ENCODE results near the gene TIMELESS. TPM values are rescaled to one million over a fixed set of nuclear protein-coding genes. Genes with fewer than 3 reads are reported as not detected.
A peak's percentile ranks its signal among the peaks of the same experiment; 100 is the strongest.

Gene TIMELESS
- total RNA-seq, 4 donors from 2014 or later: 6.9 to 16.4 (median 11.4) TPM

- peak overlapping the region; percentile 60 to 94 (median 84) for H3K4me3 ChIP-seq
- TF ChIP-seq, protein P1, sequence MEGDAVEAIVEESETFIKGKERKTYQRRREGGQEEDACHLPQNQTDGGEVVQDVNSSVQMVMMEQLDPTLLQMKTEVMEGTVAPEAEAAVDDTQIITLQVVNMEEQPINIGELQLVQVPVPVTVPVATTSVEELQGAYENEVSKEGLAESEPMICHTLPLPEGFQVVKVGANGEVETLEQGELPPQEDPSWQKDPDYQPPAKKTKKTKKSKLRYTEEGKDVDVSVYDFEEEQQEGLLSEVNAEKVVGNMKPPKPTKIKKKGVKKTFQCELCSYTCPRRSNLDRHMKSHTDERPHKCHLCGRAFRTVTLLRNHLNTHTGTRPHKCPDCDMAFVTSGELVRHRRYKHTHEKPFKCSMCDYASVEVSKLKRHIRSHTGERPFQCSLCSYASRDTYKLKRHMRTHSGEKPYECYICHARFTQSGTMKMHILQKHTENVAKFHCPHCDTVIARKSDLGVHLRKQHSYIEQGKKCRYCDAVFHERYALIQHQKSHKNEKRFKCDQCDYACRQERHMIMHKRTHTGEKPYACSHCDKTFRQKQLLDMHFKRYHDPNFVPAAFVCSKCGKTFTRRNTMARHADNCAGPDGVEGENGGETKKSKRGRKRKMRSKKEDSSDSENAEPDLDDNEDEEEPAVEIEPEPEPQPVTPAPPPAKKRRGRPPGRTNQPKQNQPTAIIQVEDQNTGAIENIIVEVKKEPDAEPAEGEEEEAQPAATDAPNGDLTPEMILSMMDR (IDR thresholded peaks at IDR 0.05): no peak
- no peak for TF ChIP-seq POLR2A (IDR thresholded peaks at IDR 0.05)
- DNase-seq: no peak
- peak overlapping the region; percentile 80 to 96 (median 90) for H3K27ac ChIP-seq
- H3K27me3 ChIP-seq: no peaks in the 10 kb centered on the region
- peaks cover 8 to 34% (median 12%) of the 10 kb centered on the region in 3 donors for H3K4me1 ChIP-seq
- H3K9me3 ChIP-seq: no peaks in the 10 kb centered on the region
- H3K36me3 ChIP-seq: peaks cover 0 to 34% (median 0%) of the 10 kb centered on the region in 3 donors
- intact Hi-C loops (cut with DNase I): no loop called here
- 36 to 37% methylated on average over 13 to 15 of the region's 19 CpGs for WGBS, 2 donors
Observed at GRCh38 chr12:56469007-56469930, 20.0 kb upstream of the TIMELESS start.

GRCh38 chr12:56468216-56469006 lies 19.2 kb upstream of the TIMELESS start, which contains the start of gene SPRYD4:
Gene SPRYD4, plus strand, starts transcription at chr12:56468578. Its CDS starts 14 bp downstream, at chr12:56468592.
- Histone ChIP-seq H3K36me3 (peaks cover 0 to 31% (median 0%) of the 10 kb centered on the region in 3 donors), H3K9me3 (no peaks in the 10 kb centered on the region), H3K27me3 (no peaks in the 10 kb centered on the region), H3K27ac (peak within 1 kb of the TSS; percentile 80 to 96 (median 90)), H3K4me3 (peak within 1 kb of the TSS; percentile 60 to 94 (median 84)), H3K4me1 (peaks cover 8 to 39% (median 12%) of the 10 kb centered on the region in 3 donors)
- DNase-seq: peak; percentile 77
- 0 to 2% methylated on average over 39 to 41 of the region's 43 CpGs for WGBS, 2 donors
- intact Hi-C loops (cut with DNase I): no loop called here
- TF ChIP-seq, protein P1 (IDR thresholded peaks at IDR 0.05): peak; percentile 17 to 68 (median 37)
- peak in 3 of 4 donors; percentile 69 to 86 (median 85) for TF ChIP-seq POLR2A (IDR thresholded peaks at IDR 0.05)

DNA sequence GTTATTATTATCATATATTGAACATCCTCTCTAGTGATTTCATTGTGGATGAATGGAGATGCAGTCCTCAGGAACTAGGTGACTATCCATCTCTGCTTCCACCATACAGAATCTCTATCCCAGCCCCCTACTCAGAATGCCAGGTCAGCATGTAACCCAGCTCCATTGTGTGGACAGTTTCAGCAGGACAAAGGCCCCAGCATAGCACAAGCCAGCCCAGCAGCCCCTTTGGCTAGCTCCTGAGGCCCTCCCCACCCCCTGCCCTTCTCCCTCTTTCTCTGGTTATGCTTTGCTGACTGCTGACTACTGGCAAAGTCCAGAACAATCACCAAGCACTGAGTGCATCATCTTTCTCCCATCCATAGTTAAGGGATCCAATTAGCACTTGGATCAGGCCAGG lies 13.3 kb upstream of the TIMELESS start:
- Histone ChIP-seq H3K4me1 (peaks cover 0 to 9% (median 0%) of the 10 kb centered on the region in 3 donors), H3K9me3 (no peaks in the 10 kb centered on the region), H3K27ac (no peak overlapping the region), H3K36me3 (no peaks in the 10 kb centered on the region), H3K27me3 (no peaks in the 10 kb centered on the region), H3K4me3 (no peak overlapping the region)
- intact Hi-C loops (cut with DNase I): no loop called here
- no peak for DNase-seq
- TF ChIP-seq, protein P1 (IDR thresholded peaks at IDR 0.05): no peak
- no peak for TF ChIP-seq POLR2A (IDR thresholded peaks at IDR 0.05)

DNA sequence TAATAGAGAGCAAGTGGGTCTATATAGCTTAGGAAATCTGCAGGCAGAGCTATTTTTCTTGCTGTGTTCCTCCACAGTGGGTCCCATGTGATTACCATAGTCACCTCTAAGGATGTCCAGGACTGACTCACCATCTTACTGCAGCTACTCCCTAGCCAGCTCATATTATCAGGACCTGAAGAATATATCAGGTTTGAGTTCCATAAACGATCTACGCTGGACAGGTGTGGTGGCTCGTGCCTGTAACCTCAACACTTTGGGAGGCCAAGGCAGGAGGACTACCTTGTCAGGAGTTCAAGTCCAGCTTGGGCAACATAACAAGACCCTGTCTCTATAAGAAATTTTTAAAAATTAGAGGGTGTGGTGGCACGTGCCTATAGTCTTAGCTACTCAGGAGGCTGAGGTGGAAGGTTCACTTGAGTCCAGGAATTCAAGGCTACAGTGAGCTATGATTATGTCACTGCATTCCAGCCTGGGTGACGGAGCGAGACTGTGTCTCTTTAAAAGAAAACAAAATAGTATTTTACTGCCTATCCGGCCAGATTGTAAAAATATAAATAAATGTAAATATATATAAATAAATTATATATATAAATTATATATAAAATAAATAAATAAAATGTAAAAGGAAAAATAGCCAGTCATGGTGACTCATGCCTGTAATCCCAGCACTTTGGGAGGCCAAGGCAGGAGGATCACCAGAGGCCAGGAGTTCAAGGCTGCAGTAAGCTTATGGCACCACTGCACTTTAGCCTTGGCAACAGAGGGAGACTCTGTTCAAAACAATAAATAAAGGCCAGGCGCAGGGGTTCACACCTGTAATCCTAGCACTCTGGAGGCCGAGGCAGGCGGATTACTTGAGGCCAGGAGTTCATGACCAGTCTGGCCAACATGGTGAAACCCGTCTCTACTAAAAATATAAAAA lies 12.3 kb upstream of the TIMELESS start:
- H3K4me3 ChIP-seq: no peak overlapping the region
- H3K27ac ChIP-seq: no peak overlapping the region
- no peaks in the 10 kb centered on the region for H3K36me3 ChIP-seq
- TF ChIP-seq, protein P1 (IDR thresholded peaks at IDR 0.05): no peak
- no peak for TF ChIP-seq POLR2A (IDR thresholded peaks at IDR 0.05)
- H3K9me3 ChIP-seq: no peaks in the 10 kb centered on the region
- intact Hi-C loops (cut with DNase I): no loop called here
- WGBS, 2 donors: 72 to 79% methylated on average over 9 to 11 of the region's 11 CpGs
- H3K4me1 ChIP-seq: peaks cover 0 to 9% (median 0%) of the 10 kb centered on the region in 3 donors
- no peak for DNase-seq
- H3K27me3 ChIP-seq: no peaks in the 10 kb centered on the region

All from esophagus squamous epithelium (tissue), 5 donors.